Astrocyte (in vitro differentiated cells and primary cell): Measurements from ENCODE around the gene GDF3. TPM values are rescaled to one million over a fixed set of nuclear protein-coding genes. Genes with fewer than 3 reads are reported as not detected.

Experiments used
- DNase-seq: peaks from one replicate; pipeline ENCODE4 v3.0.0-alpha.2; 2010; ENCODE audit warnings: low read depth
- FAIRE-seq: peaks from 2 replicates; lab custom pipeline; 2011; peaks lifted over from hg19 to GRCh38; lab: Jason Lieb, UNC
- H2AFZ ChIP-seq: 2 replicates; pipeline ENCODE4 v1.6.0; 2012; ENCODE audit warnings: low read depth, low read length, inconsistent platforms
- H3K27ac ChIP-seq: 2 replicates; pipeline ENCODE4 v1.5.1; 2011; ENCODE audit warnings: low read depth, low read length, inconsistent platforms
- H3K27me3 ChIP-seq: 2 replicates; pipeline ENCODE4 v1.6.0; 2011; ENCODE audit warnings: low read length, inconsistent platforms; ENCODE audit not compliant: insufficient read depth
- H3K36me3 ChIP-seq: 2 replicates; pipeline ENCODE4 v1.5.1; 2011; ENCODE audit warnings: low read length, inconsistent platforms; ENCODE audit not compliant: insufficient read depth
- H3K4me1 ChIP-seq: 2 replicates; pipeline ENCODE4 v1.5.1; 2011; ENCODE audit warnings: low read length, inconsistent platforms; ENCODE audit not compliant: insufficient read depth
- H3K4me2 ChIP-seq: 2 replicates; pipeline ENCODE4 v1.6.0; 2012; ENCODE audit warnings: low read length, inconsistent platforms
- H3K4me3 ChIP-seq: 2 replicates; pipeline ENCODE4 v1.5.1; 2011; ENCODE audit warnings: low read depth, mild to moderate bottlenecking, low read length, inconsistent platforms; ENCODE audit not compliant: insufficient read depth
- H3K79me2 ChIP-seq: 2 replicates; pipeline ENCODE4 v1.6.0; 2012; ENCODE audit warnings: mild to moderate bottlenecking, low read length, inconsistent platforms; ENCODE audit not compliant: insufficient read depth
- H3K9ac ChIP-seq: 2 replicates; pipeline ENCODE4 v1.6.0; 2012; ENCODE audit warnings: mild to moderate bottlenecking, low read length, inconsistent platforms
- H3K9me3 ChIP-seq: 2 replicates; pipeline ENCODE4 v1.5.1; 2012; ENCODE audit warnings: low read depth, mild to moderate bottlenecking, low read length, inconsistent platforms; ENCODE audit not compliant: insufficient read depth
- H4K20me1 ChIP-seq: 2 replicates; pipeline ENCODE4 v1.6.0; 2012; ENCODE audit warnings: low read length, inconsistent platforms; ENCODE audit not compliant: insufficient read depth
- H3K27ac Mint-ChIP-seq: one replicate; pipeline ENCODE4 v1.8.0; 2021; ENCODE audit warnings: mild to moderate bottlenecking, mixed read lengths; ENCODE audit not compliant: unreplicated experiment
- H3K27me3 Mint-ChIP-seq: one replicate; pipeline ENCODE4 v1.8.0; 2021; ENCODE audit warnings: low read depth, mixed read lengths; ENCODE audit not compliant: unreplicated experiment
- H3K36me3 Mint-ChIP-seq: one replicate; pipeline ENCODE4 v1.8.0; 2021; ENCODE audit warnings: low read depth, mixed read lengths; ENCODE audit not compliant: unreplicated experiment
- H3K4me1 Mint-ChIP-seq: one replicate; pipeline ENCODE4 v1.8.0; 2021; ENCODE audit warnings: low read depth, mixed read lengths; ENCODE audit not compliant: unreplicated experiment
- H3K4me3 Mint-ChIP-seq: one replicate; pipeline ENCODE4 v1.8.0; 2021; ENCODE audit warnings: mild to moderate bottlenecking, moderate library complexity, mixed read lengths; ENCODE audit not compliant: unreplicated experiment
- H3K9me3 Mint-ChIP-seq: one replicate; pipeline ENCODE4 v1.8.0; 2021; ENCODE audit warnings: mild to moderate bottlenecking, mixed read lengths; ENCODE audit not compliant: unreplicated experiment
- CTCF ChIP-seq: IDR thresholded peaks from 2 replicates; pipeline ENCODE4 v1.5.1; 2011; ENCODE audit warnings: low read depth, mild to moderate bottlenecking, inconsistent platforms, low read length, moderate library complexity; ENCODE audit not compliant: insufficient read depth
- EZH2 ChIP-seq: IDR thresholded peaks from 2 replicates; pipeline ENCODE4 v1.6.1; 2012; ENCODE audit warnings: mild to moderate bottlenecking, low read length, inconsistent platforms; ENCODE audit not compliant: insufficient read depth
- total RNA-seq: library from RNA; stranded (reverse); gene quantifications from 2 replicates; pipeline ENCODE4 v1.2.1, GENCODE V29; 2021

The GDF3 gene
- total RNA-seq, 1 donor from 2014 or later: not detected

GRCh38 chr12:7729746-7730145, 34.2 kb upstream of the GDF3 start:
- no peaks in the 10 kb centered on the region for H3K79me2 ChIP-seq
- DNase-seq (no peak), FAIRE-seq (no peak)
- H4K20me1 ChIP-seq: no peaks in the 10 kb centered on the region
- no peaks in the 10 kb centered on the region for H3K36me3 Mint-ChIP-seq
- H3K9ac ChIP-seq: no peak overlapping the region
- no peak for TF ChIP-seq EZH2
- no peak for TF ChIP-seq CTCF
- H2AFZ ChIP-seq: no peak overlapping the region
- H3K4me1 ChIP-seq: no peaks in the 10 kb centered on the region
- no peak overlapping the region for H3K27ac Mint-ChIP-seq
- no peak overlapping the region for H3K4me3 ChIP-seq
- no peak overlapping the region for H3K27ac ChIP-seq
- no peaks in the 10 kb centered on the region for H3K9me3 ChIP-seq
- H3K4me2 ChIP-seq: no peak overlapping the region
- no peaks in the 10 kb centered on the region for H3K27me3 ChIP-seq
- no peak overlapping the region for H3K4me3 Mint-ChIP-seq
- no peaks in the 10 kb centered on the region for H3K27me3 Mint-ChIP-seq
- H3K36me3 ChIP-seq: no peaks in the 10 kb centered on the region
- H3K4me1 Mint-ChIP-seq: peaks cover 3% of the 10 kb centered on the region
- no peaks in the 10 kb centered on the region for H3K9me3 Mint-ChIP-seq

- Histone ChIP-seq H3K27me3 (no peaks in the 10 kb centered on the region), H3K27ac (no peak overlapping the region), H2AFZ (no peak overlapping the region), H4K20me1 (no peaks in the 10 kb centered on the region), H3K4me3 (no peak overlapping the region), H3K36me3 (no peaks in the 10 kb centered on the region), H3K9me3 (no peaks in the 10 kb centered on the region), H3K4me2 (no peak overlapping the region), H3K79me2 (no peaks in the 10 kb centered on the region), H3K4me1 (no peaks in the 10 kb centered on the region), H3K9ac (no peak overlapping the region)
- DNase-seq: no peak
- Mint-ChIP-seq H3K4me1 (no peaks in the 10 kb centered on the region), H3K27ac (no peak overlapping the region), H3K9me3 (no peaks in the 10 kb centered on the region), H3K4me3 (no peak overlapping the region), H3K27me3 (no peaks in the 10 kb centered on the region), H3K36me3 (no peaks in the 10 kb centered on the region)
- TF ChIP-seq EZH2: no peak
- TF ChIP-seq CTCF: no peak
- FAIRE-seq: no peak
Observed at GRCh38 chr12:7723926-7724325, 28.4 kb upstream of the GDF3 start.

- Mint-ChIP-seq H3K4me3 (no peak overlapping the region), H3K27ac (no peak overlapping the region), H3K27me3 (no peaks in the 10 kb centered on the region), H3K36me3 (no peaks in the 10 kb centered on the region), H3K4me1 (peaks cover 3% of the 10 kb centered on the region), H3K9me3 (no peaks in the 10 kb centered on the region)
- Histone ChIP-seq H3K9ac (no peak overlapping the region), H3K79me2 (no peaks in the 10 kb centered on the region), H3K9me3 (no peaks in the 10 kb centered on the region), H4K20me1 (no peaks in the 10 kb centered on the region), H3K27ac (no peak overlapping the region), H3K27me3 (no peaks in the 10 kb centered on the region), H3K4me1 (no peaks in the 10 kb centered on the region), H2AFZ (no peak overlapping the region), H3K4me2 (no peak overlapping the region), H3K36me3 (no peaks in the 10 kb centered on the region), H3K4me3 (no peak overlapping the region)
- DNase-seq: no peak
- TF ChIP-seq EZH2: no peak
- no peak for TF ChIP-seq CTCF
- no peak for FAIRE-seq
Observed at GRCh38 chr12:7719946-7720730, 24.6 kb upstream of the GDF3 start.
